ENCODE data around the gene HS3ST6.

DNA sequence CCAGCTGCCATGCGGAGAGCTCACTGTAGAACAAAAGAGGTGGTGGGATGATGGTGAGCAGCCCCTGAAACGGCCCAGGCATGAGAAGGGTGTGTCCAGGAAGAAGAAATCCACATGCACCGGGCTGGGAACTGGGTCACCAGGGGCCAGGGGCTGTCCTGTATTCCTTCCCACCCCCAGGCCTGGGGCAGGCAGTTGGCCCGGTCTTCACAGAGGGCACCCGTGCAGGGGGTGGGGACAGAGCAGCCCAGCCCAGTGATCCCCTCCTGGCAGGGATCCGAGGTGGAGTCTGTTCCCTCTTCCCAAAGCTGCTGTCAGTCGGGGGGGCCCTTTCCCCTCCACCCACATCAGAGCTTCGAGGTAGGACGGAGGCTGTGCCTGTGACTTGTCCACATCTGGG, 9.2 kb downstream of the HS3ST6 start:
- TF ChIP-seq, protein P1, sequence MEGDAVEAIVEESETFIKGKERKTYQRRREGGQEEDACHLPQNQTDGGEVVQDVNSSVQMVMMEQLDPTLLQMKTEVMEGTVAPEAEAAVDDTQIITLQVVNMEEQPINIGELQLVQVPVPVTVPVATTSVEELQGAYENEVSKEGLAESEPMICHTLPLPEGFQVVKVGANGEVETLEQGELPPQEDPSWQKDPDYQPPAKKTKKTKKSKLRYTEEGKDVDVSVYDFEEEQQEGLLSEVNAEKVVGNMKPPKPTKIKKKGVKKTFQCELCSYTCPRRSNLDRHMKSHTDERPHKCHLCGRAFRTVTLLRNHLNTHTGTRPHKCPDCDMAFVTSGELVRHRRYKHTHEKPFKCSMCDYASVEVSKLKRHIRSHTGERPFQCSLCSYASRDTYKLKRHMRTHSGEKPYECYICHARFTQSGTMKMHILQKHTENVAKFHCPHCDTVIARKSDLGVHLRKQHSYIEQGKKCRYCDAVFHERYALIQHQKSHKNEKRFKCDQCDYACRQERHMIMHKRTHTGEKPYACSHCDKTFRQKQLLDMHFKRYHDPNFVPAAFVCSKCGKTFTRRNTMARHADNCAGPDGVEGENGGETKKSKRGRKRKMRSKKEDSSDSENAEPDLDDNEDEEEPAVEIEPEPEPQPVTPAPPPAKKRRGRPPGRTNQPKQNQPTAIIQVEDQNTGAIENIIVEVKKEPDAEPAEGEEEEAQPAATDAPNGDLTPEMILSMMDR (IDR thresholded peaks at IDR 0.05; ENCODE audit: poor library complexity): no peak
- TF ChIP-seq EZH2 (IDR thresholded peaks at IDR 0.05; ENCODE audit: borderline replicate concordance): no peak
